ENCODE results near the gene GLT6D1. TPM values are rescaled to one million over a fixed set of nuclear protein-coding genes. Genes with fewer than 3 reads are reported as not detected.
"Not testable (repeated sequence)": the region's sequence is repeated elsewhere in the genome, so short reads cannot be mapped to it uniquely, and the experiment has no call there.

Gene GLT6D1
- total and polyA plus RNA-seq, 5 donors from 2014 or later = not detected

- Histone ChIP-seq H3K9me3 (ENCODE audit: control insufficient read depth in 2 of 2, low read length in 2 of 2) (no peaks in the 10 kb centered on the region), H3K36me3 (ENCODE audit: control insufficient read depth, insufficient read depth, low read length) (no peaks in the 10 kb centered on the region), H3K27me3 (ENCODE audit: control insufficient read depth, insufficient read depth, low read length) (no peaks in the 10 kb centered on the region), H3K4me1 (ENCODE audit: control insufficient read depth, insufficient read depth, low read length, poor library complexity, severe bottlenecking) (no peaks in the 10 kb centered on the region), H3K4me3 (ENCODE audit: low read depth, low read length) (no peak overlapping the region), H3K27ac (ENCODE audit: insufficient read depth, low read length, poor library complexity, severe bottlenecking) (no peak overlapping the region)
- no peak overlapping the region for H3K4me3 Mint-ChIP-seq
- ATAC-seq (ENCODE audit: low read depth in 2 of 2) = no peak
- no peaks in the 10 kb centered on the region for H3K4me1 Mint-ChIP-seq
- no peak overlapping the region for H3K27ac Mint-ChIP-seq
- H3K27me3 Mint-ChIP-seq = no peaks in the 10 kb centered on the region
- no peak for DNase-seq
- peaks cover 0 to 5% (median 0%) of the 10 kb centered on the region in 7 donors for H3K9me3 Mint-ChIP-seq
- H3K36me3 Mint-ChIP-seq = no peaks in the 10 kb centered on the region
Measured at GRCh38 chr9:135670721-135671590, 31.6 kb upstream of the GLT6D1 start.

DNA sequence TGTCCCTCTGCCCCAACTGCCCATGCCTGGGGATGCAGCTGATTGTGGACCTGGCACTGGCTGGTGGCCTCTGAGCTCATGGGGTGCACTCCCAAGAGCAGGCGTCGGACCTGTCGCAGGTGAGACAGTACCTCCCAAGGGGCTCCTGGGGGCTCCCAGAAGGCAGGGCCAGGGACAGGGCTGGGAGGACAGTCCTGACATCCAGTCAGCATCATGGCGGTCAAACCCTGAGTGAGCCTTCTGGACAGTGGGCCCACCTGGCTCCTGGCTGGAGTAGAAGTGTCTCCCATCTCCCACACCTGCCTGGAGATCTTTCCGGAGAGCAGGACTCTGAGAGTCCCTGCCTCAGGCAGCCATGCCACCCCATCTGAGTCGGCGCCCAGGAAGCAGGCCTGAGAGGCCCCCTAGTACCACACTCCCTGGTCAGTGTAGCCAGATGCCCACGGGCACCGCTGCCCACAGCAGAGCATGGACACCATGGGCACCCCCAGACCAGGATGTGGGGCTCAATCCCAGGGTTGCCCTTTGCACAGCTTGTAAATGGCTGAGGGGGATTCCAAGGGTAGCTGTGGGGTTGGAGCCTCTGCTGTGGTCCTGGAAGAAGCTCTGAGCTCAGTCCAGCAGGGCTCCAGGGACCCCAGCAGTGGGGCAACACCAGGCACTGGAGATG is 30.4 kb upstream of the GLT6D1 start:
- H3K9me3 ChIP-seq (ENCODE audit: control insufficient read depth in 2 of 2, low read length in 2 of 2) = no peaks in the 10 kb centered on the region
- Mint-ChIP-seq H3K4me1 (no peaks in the 10 kb centered on the region), H3K4me3 (no peak overlapping the region), H3K27ac (no peak overlapping the region), H3K36me3 (no peaks in the 10 kb centered on the region), H3K27me3 (no peaks in the 10 kb centered on the region), H3K9me3 (peaks cover 0 to 5% (median 0%) of the 10 kb centered on the region in 7 donors)
- no peak overlapping the region for H3K4me3 ChIP-seq (ENCODE audit: low read depth, low read length)
- H3K27ac ChIP-seq (ENCODE audit: insufficient read depth, low read length, poor library complexity, severe bottlenecking) = no peak overlapping the region
- H3K4me1 ChIP-seq (ENCODE audit: control insufficient read depth, insufficient read depth, low read length, poor library complexity, severe bottlenecking) = no peaks in the 10 kb centered on the region
- DNase-seq (no peak), ATAC-seq (ENCODE audit: low read depth in 2 of 2) (no peak)
- H3K36me3 ChIP-seq (ENCODE audit: control insufficient read depth, insufficient read depth, low read length) = no peaks in the 10 kb centered on the region
- no peaks in the 10 kb centered on the region for H3K27me3 ChIP-seq (ENCODE audit: control insufficient read depth, insufficient read depth, low read length)

DNA sequence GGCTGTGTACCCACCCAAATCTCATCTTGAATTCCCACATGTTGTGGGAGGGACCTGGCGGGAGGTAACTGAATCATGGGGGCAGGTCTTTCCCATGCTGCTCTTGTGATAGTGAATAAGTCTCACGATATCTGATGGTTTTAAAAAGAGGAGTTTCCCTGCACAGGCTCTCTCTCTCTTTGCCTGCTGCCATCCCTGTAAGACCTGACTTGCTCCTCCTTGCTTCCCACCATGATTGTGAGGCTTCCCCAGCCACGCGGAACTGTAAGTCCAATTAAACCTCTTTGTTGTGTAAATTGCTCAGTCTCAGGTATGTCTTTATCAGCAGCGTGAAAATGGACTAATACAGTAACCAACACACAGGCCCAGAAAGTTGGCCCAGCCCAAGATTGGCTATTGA is 29.7 kb upstream of the GLT6D1 start:
- not testable (repeated sequence) for H3K36me3 ChIP-seq (ENCODE audit: control insufficient read depth, insufficient read depth, low read length); H3K4me1 Mint-ChIP-seq; H3K4me3 Mint-ChIP-seq; H3K36me3 Mint-ChIP-seq; H3K4me3 ChIP-seq (ENCODE audit: low read depth, low read length); H3K27me3 ChIP-seq (ENCODE audit: control insufficient read depth, insufficient read depth, low read length); ATAC-seq (ENCODE audit: low read depth in 2 of 2); H3K27ac ChIP-seq (ENCODE audit: insufficient read depth, low read length, poor library complexity, severe bottlenecking); H3K9me3 Mint-ChIP-seq; H3K4me1 ChIP-seq (ENCODE audit: control insufficient read depth, insufficient read depth, low read length, poor library complexity, severe bottlenecking); H3K9me3 ChIP-seq (ENCODE audit: control insufficient read depth in 2 of 2, low read length in 2 of 2); H3K27me3 Mint-ChIP-seq; H3K27ac Mint-ChIP-seq; DNase-seq

DNA sequence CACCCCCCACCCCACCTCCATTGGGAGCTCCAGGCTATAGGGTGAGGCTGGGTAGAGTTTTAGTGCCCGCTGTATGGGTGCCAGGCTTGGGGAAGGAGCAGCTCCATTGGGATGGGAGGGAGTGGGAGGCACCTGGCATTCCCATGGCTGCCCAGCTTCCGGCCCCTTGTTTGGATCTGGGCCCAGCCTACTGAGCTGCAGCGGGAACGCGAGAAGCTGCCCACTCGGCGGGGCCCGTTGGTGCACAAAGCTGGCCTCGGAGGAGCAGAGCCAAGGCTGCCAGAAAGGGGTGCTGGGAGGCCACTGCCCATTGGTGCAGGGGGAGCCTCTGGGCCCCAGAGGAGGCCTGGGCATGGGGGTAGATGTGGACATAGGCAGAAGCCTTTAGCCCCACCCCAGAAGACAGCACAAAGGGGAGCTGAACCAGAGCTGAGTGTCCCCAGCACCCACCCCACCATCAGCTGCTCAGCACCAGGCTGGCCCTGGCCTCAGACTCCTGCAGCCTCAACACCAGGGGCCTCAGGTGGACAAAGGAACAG is 28.2 kb upstream of the GLT6D1 start:
- H3K27ac ChIP-seq (ENCODE audit: insufficient read depth, low read length, poor library complexity, severe bottlenecking) = no peak overlapping the region
- no peaks in the 10 kb centered on the region for H3K27me3 Mint-ChIP-seq
- H3K9me3 ChIP-seq (ENCODE audit: control insufficient read depth in 2 of 2, low read length in 2 of 2) = no peaks in the 10 kb centered on the region
- H3K4me1 Mint-ChIP-seq = no peaks in the 10 kb centered on the region
- ATAC-seq (ENCODE audit: low read depth in 2 of 2) (no peak), DNase-seq (no peak)
- no peaks in the 10 kb centered on the region for H3K36me3 Mint-ChIP-seq
- peaks cover 0 to 5% (median 0%) of the 10 kb centered on the region in 7 donors for H3K9me3 Mint-ChIP-seq
- H3K27me3 ChIP-seq (ENCODE audit: control insufficient read depth, insufficient read depth, low read length) = no peaks in the 10 kb centered on the region
- H3K4me3 Mint-ChIP-seq = no peak overlapping the region
- H3K4me1 ChIP-seq (ENCODE audit: control insufficient read depth, insufficient read depth, low read length, poor library complexity, severe bottlenecking) = no peaks in the 10 kb centered on the region
- H3K27ac Mint-ChIP-seq = no peak overlapping the region
- no peak overlapping the region for H3K4me3 ChIP-seq (ENCODE audit: low read depth, low read length)
- no peaks in the 10 kb centered on the region for H3K36me3 ChIP-seq (ENCODE audit: control insufficient read depth, insufficient read depth, low read length)

- H3K36me3 Mint-ChIP-seq = no peaks in the 10 kb centered on the region
- no peak overlapping the region for H3K4me3 ChIP-seq (ENCODE audit: low read depth, low read length)
- ATAC-seq (ENCODE audit: low read depth in 2 of 2) (no peak), DNase-seq (no peak)
- no peak overlapping the region for H3K27ac Mint-ChIP-seq
- no peaks in the 10 kb centered on the region for H3K9me3 ChIP-seq (ENCODE audit: control insufficient read depth in 2 of 2, low read length in 2 of 2)
- H3K36me3 ChIP-seq (ENCODE audit: control insufficient read depth, insufficient read depth, low read length) = no peaks in the 10 kb centered on the region
- no peaks in the 10 kb centered on the region for H3K27me3 ChIP-seq (ENCODE audit: control insufficient read depth, insufficient read depth, low read length)
- H3K4me1 ChIP-seq (ENCODE audit: control insufficient read depth, insufficient read depth, low read length, poor library complexity, severe bottlenecking) = no peaks in the 10 kb centered on the region
- H3K4me3 Mint-ChIP-seq = no peak overlapping the region
- H3K4me1 Mint-ChIP-seq = no peaks in the 10 kb centered on the region
- peaks cover 0 to 2% (median 0%) of the 10 kb centered on the region in 7 donors for H3K9me3 Mint-ChIP-seq
- H3K27me3 Mint-ChIP-seq = no peaks in the 10 kb centered on the region
- no peak overlapping the region for H3K27ac ChIP-seq (ENCODE audit: insufficient read depth, low read length, poor library complexity, severe bottlenecking)
Measured at GRCh38 chr9:135666534-135667462, 27.5 kb upstream of the GLT6D1 start.

DNA sequence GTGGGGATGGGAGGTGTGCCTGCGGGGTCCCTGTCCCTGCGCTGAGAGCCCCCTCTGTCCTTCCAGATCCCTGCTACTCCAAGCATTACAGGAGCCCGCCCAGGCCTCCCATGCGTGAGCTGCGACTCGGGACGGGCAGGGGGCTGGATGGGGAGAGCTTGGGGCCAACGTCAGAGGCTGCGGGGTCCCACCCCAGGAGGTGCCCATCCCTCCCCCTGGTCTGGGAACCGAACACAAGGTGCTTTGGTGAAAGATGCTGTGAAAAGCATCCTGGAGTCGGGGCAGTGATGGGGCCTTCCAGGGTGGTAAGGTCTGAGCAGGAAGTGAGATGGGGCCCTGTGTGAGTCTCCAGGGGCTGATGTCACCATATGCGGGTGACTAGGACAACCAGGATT is 26.5 kb upstream of the GLT6D1 start:
- Histone ChIP-seq H3K4me3 (ENCODE audit: low read depth, low read length) (no peak overlapping the region), H3K4me1 (ENCODE audit: control insufficient read depth, insufficient read depth, low read length, poor library complexity, severe bottlenecking) (no peaks in the 10 kb centered on the region), H3K27ac (ENCODE audit: insufficient read depth, low read length, poor library complexity, severe bottlenecking) (no peak overlapping the region), H3K27me3 (ENCODE audit: control insufficient read depth, insufficient read depth, low read length) (no peaks in the 10 kb centered on the region), H3K36me3 (ENCODE audit: control insufficient read depth, insufficient read depth, low read length) (no peaks in the 10 kb centered on the region), H3K9me3 (ENCODE audit: control insufficient read depth in 2 of 2, low read length in 2 of 2) (no peaks in the 10 kb centered on the region)
- Mint-ChIP-seq H3K9me3 (peaks cover 0 to 2% (median 0%) of the 10 kb centered on the region in 7 donors), H3K4me1 (no peaks in the 10 kb centered on the region), H3K27me3 (no peaks in the 10 kb centered on the region), H3K27ac (no peak overlapping the region), H3K36me3 (no peaks in the 10 kb centered on the region), H3K4me3 (no peak overlapping the region)
- DNase-seq = no peak
- ATAC-seq (ENCODE audit: low read depth in 2 of 2) = no peak

Measured in CD4-positive, CD25-positive, alpha-beta regulatory T cell (primary cell).